K562 (cell line): ENCODE data around the gene GIGYF1. TPM values are rescaled to one million over a fixed set of nuclear protein-coding genes. Genes with fewer than 3 reads are reported as not detected.

Experiments
- EWSR1 ChIP-seq: fragments of 450-650 bp; IDR thresholded peaks from 2 replicates; pipeline ENCODE4 v1.6.1; 2018; ENCODE audit warnings: borderline replicate concordance, mild to moderate bottlenecking, low read depth, moderate library complexity; ENCODE audit not compliant: partially characterized antibody
- FUS ChIP-seq: fragments of 200-400 bp; formaldehyde crosslinking; optimal IDR thresholded peaks from 2 replicates; pipeline ENCODE3; 2017; ENCODE audit warnings: low read depth, low read length
- GATAD2A ChIP-seq: fragments of 450-650 bp; IDR thresholded peaks from 2 replicates; pipeline ENCODE4 v1.6.1; 2017
- GTF2F1 ChIP-seq: IDR thresholded peaks from 2 replicates; pipeline ENCODE4 v1.6.1; 2011; ENCODE audit warnings: low read depth, low read length, improper control_type of control experiment
- HDAC6 ChIP-seq: IDR thresholded peaks from 2 replicates; pipeline ENCODE4 v1.6.1; 2012; ENCODE audit warnings: low read depth, mild to moderate bottlenecking, control low read depth, inconsistent platforms, low read length, moderate library complexity
- HMG20A ChIP-seq: fragments of 450-650 bp; formaldehyde crosslinking; conservative IDR thresholded peaks from 2 replicates; pipeline ENCODE4 v1.4.0; 2020; ENCODE audit warnings: mild to moderate bottlenecking, mixed read lengths
- HOMEZ ChIP-seq: fragments of 250-450 bp; sonication (Bioruptor Pico); IDR thresholded peaks from 2 replicates; pipeline ENCODE4 v1.4.0; 2020; ENCODE audit warnings: mild to moderate bottlenecking, moderate library complexity
- IRF1 ChIP-seq: sonication (generic); formaldehyde crosslinking; IDR thresholded peaks from 2 replicates; pipeline ENCODE4 v1.8.0; 2022; ENCODE audit warnings: missing genetic modification reagents, mild to moderate bottlenecking, borderline replicate concordance
- L3MBTL2 ChIP-seq: fragments of 450-650 bp; IDR thresholded peaks from 2 replicates; pipeline ENCODE4 v1.6.1; 2016; ENCODE audit warnings: mild to moderate bottlenecking, moderate library complexity
- MNT ChIP-seq, 2 experiments: fragments of 450-650 bp; conservative IDR thresholded peaks; 2 replicates each; pipeline ENCODE4 v1.6.1; 2017; ENCODE audit warnings: mild to moderate bottlenecking in 2 of 2, moderate library complexity in 2 of 2
- MXD1 ChIP-seq: fragments of 250-450 bp; sonication (Bioruptor Pico); IDR thresholded peaks from 2 replicates; pipeline ENCODE4 v1.8.0; 2021; ENCODE audit warnings: borderline replicate concordance, mild to moderate bottlenecking, moderate library complexity; ENCODE audit not compliant: poor library complexity, severe bottlenecking
- RAD51 ChIP-seq: fragments of 450-650 bp; IDR thresholded peaks from 2 replicates; pipeline ENCODE4 v1.7.1; 2016; ENCODE audit warnings: low read depth, mild to moderate bottlenecking, borderline replicate concordance
- SIN3A ChIP-seq, 2 experiments: fragments of 150-350 bp in 1 of 2; IDR thresholded peaks; 2 replicates each; pipeline ENCODE4 v1.6.1; 2011 to 2016; ENCODE audit warnings: borderline replicate concordance in 2 of 2, low read depth in 2 of 2, low read length in 2 of 2, mild to moderate bottlenecking in 2 of 2, moderate library complexity in 2 of 2; ENCODE audit not compliant: control insufficient read depth in 1 of 2
- SMAD3 ChIP-seq: fragments of 450-650 bp; formaldehyde crosslinking; conservative IDR thresholded peaks from 2 replicates; pipeline ENCODE4 v1.4.0; 2020; ENCODE audit warnings: mild to moderate bottlenecking
- SUPT5H ChIP-seq: fragments of 450-650 bp; IDR thresholded peaks from 2 replicates; pipeline ENCODE4 v1.6.1; 2016
- USF1 ChIP-seq: sonication (generic); formaldehyde crosslinking; IDR thresholded peaks from 2 replicates; pipeline ENCODE4 v1.9.0; 2022; ENCODE audit warnings: mild to moderate bottlenecking, missing genetic modification reagents
- ZFX ChIP-seq: sonication (generic); formaldehyde crosslinking; IDR thresholded peaks from 2 replicates; pipeline ENCODE4 v1.8.0; 2022; ENCODE audit warnings: mild to moderate bottlenecking, missing genetic modification reagents, moderate library complexity
- ZNF175 ChIP-seq: fragments of 200-800 bp; sonication (Bioruptor generic); IDR thresholded peaks from 2 replicates; pipeline ENCODE4 v1.6.1; 2016; ENCODE audit warnings: low read depth, mild to moderate bottlenecking, missing genetic modification characterization, missing compliant biosample characterization
- ZNF395 ChIP-seq: fragments of 200-800 bp; sonication (Bioruptor generic); IDR thresholded peaks from 2 replicates; pipeline ENCODE4 v1.6.1; 2017; ENCODE audit warnings: missing genetic modification characterization, missing compliant biosample characterization
- ZNF644 ChIP-seq: fragments of 200-800 bp; sonication (Bioruptor generic); IDR thresholded peaks from 2 replicates; pipeline ENCODE4 v1.6.1; 2016; ENCODE audit warnings: low read depth, missing genetic modification characterization, missing compliant biosample characterization
- polyA plus RNA-seq, 8 experiments: library from polyadenylated mRNA; depleted of rRNA in 4 of 8; stranded (reverse) in 5 of 8; unstranded in 3 of 8; fragments of >200 nt; fragmentation: Nextera tagmentation in 2 of 8; fragmentation: Illumina TruSeq in 1 of 8; extraction: Ambion mirVana in 2 of 8; extraction: Trizol in 1 of 8; gene quantifications; 2 replicates each; pipeline versions ENCODE4 v1.2.1 to v1.2.3, GENCODE V29; 2011 to 2014; ENCODE audit warnings: inconsistent platforms in 1 of 8, missing spikeins in 1 of 8
- total RNA-seq, 7 experiments: library from RNA; depleted of rRNA in 6 of 7; stranded (reverse); fragments of >200 nt in 6 of 7; fragmentation: Illumina TruSeq in 2 of 7; extraction: Trizol in 2 of 7; gene quantifications; 2 replicates each; pipeline versions ENCODE4 v1.2.1 to v1.2.3, GENCODE V29; 2011 to 2021; ENCODE audit warnings: low replicate concordance in 1 of 7

The GIGYF1 gene
- total and polyA plus RNA-seq, 9 of the 15 experiments (the other 6 are each of a cell fraction or from before 2014, with no cell fraction given), result 0.56 to 76.2 (median 16.8) TPM

- TF ChIP-seq GTF2F1, result no peak
- TF ChIP-seq HDAC6, result no peak
- peak; percentile 67; the same call in 1 of the 2 replicates for TF ChIP-seq ZNF395
- 0 out of 2 replicates have a peak, but pooled peaks have one; percentile 18 for TF ChIP-seq HMG20A (CRISPR knock-in tag)
- no peak for TF ChIP-seq ZNF644 (tag)
- 0 out of 2 replicates have a peak, but pooled peaks have one; percentile 48 for TF ChIP-seq ZNF175 (CRISPR knock-in tag)
- peak; percentile 75 for TF ChIP-seq ZFX (CRISPR knock-in tag)
- TF ChIP-seq USF1 (CRISPR knock-in tag), result peak; percentile 79
- TF ChIP-seq HOMEZ (CRISPR knock-in tag), result no peak
- TF ChIP-seq SIN3A (IDR thresholded peaks at IDR 0.05; ENCODE audit: borderline replicate concordance in 2 of 2, control insufficient read depth in 1 of 2, low read depth in 2 of 2, low read length in 2 of 2), result peak in 1 of 2 experiments; percentile 17; a peak in 1 of 4 replicates
- TF ChIP-seq L3MBTL2, result peak; percentile 97
- no peak for TF ChIP-seq MXD1
- no peak for TF ChIP-seq SUPT5H
- no peak for TF ChIP-seq SMAD3 (CRISPR knock-in tag)
- TF ChIP-seq EWSR1, result no peak
- TF ChIP-seq RAD51, result peak; percentile 96
- TF ChIP-seq IRF1 (CRISPR knock-in tag), result no peak
- no peak for TF ChIP-seq GATAD2A
- no peak for TF ChIP-seq FUS
- peak; percentile 51 to 72; a peak in 3 of 4 replicates for TF ChIP-seq MNT (conservative IDR thresholded peaks at IDR 0.05)
These were observed at the start of gene GIGYF1 (continued) for GRCh38 chr7:100694098-100694745.
